ENCODE results near the gene GNA12. TPM values are rescaled to one million over a fixed set of nuclear protein-coding genes. Genes with fewer than 3 reads are reported as not detected.

Gene GNA12
- polyA plus RNA-seq, 1 donor (not counting 4 experiments of a cell fraction or from before 2014, with no cell fraction given), result 35.5 TPM

DNA sequence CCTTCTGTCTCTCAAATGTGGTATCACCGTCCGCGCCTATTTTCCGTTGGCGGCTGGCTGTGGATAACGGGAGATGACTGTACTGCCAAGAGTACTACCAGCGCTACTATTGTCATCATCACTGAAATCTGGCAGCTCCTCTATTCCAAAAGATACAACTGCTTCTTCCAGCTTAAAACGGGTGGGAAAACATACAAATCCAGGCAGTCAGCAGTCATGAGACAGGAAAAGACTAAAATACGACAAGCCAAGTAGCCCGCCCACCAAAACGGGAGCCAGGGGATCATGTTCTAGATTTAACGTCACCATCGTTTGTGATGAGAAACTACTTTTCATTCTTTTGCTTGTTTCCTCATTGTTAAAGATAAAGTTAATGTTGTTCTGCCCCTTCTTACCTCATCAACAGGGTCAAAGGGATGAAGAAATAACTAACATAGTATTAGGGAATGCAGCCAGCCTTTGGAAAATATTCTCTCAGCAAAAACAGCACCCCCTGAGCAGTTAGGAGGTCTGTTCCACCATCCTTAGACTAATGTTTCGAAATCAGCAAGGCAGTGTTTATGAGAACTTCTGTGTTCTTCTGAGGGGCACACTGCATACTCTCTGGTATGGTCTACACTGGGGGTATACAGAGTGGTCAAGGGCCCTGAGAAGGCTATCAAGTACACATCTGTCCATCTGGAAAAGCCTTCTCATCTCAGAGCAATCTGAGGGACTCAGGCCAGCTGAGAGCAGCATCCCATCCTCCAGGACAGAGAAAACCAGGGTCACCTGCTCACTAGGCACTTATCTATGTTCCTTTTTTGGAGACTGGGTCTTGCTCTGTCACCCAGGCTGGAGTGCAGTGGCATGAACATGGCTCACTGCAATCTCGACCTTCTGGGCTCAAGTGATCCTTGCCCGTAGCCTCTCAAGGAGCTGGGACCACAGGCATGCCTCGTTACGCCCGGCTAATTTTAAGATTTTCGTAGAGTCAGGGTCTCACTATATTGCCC is 47.5 kb downstream of the GNA12 start:
- H3K4me1 ChIP-seq (ENCODE audit: control insufficient read depth, extremely low read depth, insufficient read depth, low read length), result peaks cover 5% of the 10 kb centered on the region
- dilution Hi-C loops (cut with MboI; ENCODE audit: extremely low pct_ligation_motif_present, low sequenced_read_pairs), result no loop called here
- peaks cover 8% of the 10 kb centered on the region for H4K20me1 ChIP-seq (ENCODE audit: control insufficient read depth, extremely low read depth, insufficient read depth, low read length)
- no peak overlapping the region for H3K4me3 ChIP-seq (ENCODE audit: control insufficient read depth in 2 of 3, extremely low read depth in 1 of 3, insufficient read depth in 2 of 3, low read depth in 1 of 3, low read length in 3 of 3)
- no peaks in the 10 kb centered on the region for H3K9me3 ChIP-seq (ENCODE audit: control insufficient read depth, low read depth, low read length)
- DNase-seq (ENCODE audit: low read depth, low spot score) (no peak), FAIRE-seq (no peak)
- TF ChIP-seq, protein P1, sequence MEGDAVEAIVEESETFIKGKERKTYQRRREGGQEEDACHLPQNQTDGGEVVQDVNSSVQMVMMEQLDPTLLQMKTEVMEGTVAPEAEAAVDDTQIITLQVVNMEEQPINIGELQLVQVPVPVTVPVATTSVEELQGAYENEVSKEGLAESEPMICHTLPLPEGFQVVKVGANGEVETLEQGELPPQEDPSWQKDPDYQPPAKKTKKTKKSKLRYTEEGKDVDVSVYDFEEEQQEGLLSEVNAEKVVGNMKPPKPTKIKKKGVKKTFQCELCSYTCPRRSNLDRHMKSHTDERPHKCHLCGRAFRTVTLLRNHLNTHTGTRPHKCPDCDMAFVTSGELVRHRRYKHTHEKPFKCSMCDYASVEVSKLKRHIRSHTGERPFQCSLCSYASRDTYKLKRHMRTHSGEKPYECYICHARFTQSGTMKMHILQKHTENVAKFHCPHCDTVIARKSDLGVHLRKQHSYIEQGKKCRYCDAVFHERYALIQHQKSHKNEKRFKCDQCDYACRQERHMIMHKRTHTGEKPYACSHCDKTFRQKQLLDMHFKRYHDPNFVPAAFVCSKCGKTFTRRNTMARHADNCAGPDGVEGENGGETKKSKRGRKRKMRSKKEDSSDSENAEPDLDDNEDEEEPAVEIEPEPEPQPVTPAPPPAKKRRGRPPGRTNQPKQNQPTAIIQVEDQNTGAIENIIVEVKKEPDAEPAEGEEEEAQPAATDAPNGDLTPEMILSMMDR (optimal IDR thresholded peaks at IDR 0.05 in 1 of 3, IDR thresholded peaks at IDR 0.05 in 1 of 3, conservative IDR thresholded peaks at IDR 0.05 in 1 of 3; ENCODE audit: extremely low read depth in 1 of 3, insufficient read depth in 2 of 3, low read length in 3 of 3), result no peak
- TF ChIP-seq EZH2 (IDR thresholded peaks at IDR 0.05; ENCODE audit: low read length), result no peak
- no peaks in the 10 kb centered on the region for H3K9me1 ChIP-seq (ENCODE audit: control insufficient read depth, extremely low read depth, insufficient read depth, low read length)
- H3K27me3 ChIP-seq (ENCODE audit: control insufficient read depth, extremely low read depth, insufficient read depth, low read length), result no peaks in the 10 kb centered on the region
- H3K9ac ChIP-seq (ENCODE audit: control insufficient read depth, extremely low read depth, insufficient read depth, low read length), result no peak overlapping the region
- H3K27ac ChIP-seq (ENCODE audit: control insufficient read depth, insufficient read depth, low read length), result no peak overlapping the region
- no peak overlapping the region for H2AFZ ChIP-seq (ENCODE audit: control insufficient read depth, low read length)
- peaks cover 8 to 15% of the 10 kb centered on the region in 2 experiments for H3K36me3 ChIP-seq (ENCODE audit: control insufficient read depth in 2 of 2, extremely low read depth in 1 of 2, insufficient read depth in 2 of 2, low read length in 2 of 2)
- H3K4me2 ChIP-seq (ENCODE audit: control insufficient read depth, extremely low read depth, insufficient read depth, low read depth, low read length), result no peak overlapping the region
- peaks cover 53% of the 10 kb centered on the region for H3K79me2 ChIP-seq (ENCODE audit: control insufficient read depth, insufficient read depth, low read length)

DNA sequence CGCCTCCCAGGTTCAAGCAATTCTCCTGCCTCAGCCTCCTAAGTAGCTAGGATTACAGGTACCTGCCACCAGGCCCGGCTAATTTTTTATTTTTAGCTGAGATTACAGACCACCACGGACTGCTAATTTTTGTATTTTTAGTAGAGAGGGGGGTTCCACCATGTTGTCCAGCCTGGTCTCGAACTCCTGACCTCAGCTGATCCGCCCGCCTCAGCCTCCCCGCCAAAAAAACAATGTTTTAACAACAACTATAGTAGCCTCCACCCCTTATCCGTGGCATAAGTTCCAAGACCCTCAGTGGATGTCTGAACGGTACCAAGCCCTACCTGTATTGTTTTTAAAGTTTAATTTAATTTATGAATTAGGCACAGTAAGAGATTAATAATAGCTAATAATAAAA is 48.2 kb downstream of the GNA12 start:
- dilution Hi-C loops (cut with MboI; ENCODE audit: extremely low pct_ligation_motif_present, low sequenced_read_pairs), result no loop called here
- no peak for TF ChIP-seq EZH2 (IDR thresholded peaks at IDR 0.05; ENCODE audit: low read length)
- TF ChIP-seq, protein P1 (optimal IDR thresholded peaks at IDR 0.05 in 1 of 3, IDR thresholded peaks at IDR 0.05 in 1 of 3, conservative IDR thresholded peaks at IDR 0.05 in 1 of 3; ENCODE audit: extremely low read depth in 1 of 3, insufficient read depth in 2 of 3, low read length in 3 of 3), result no peak
- Histone ChIP-seq H3K27me3 (ENCODE audit: control insufficient read depth, extremely low read depth, insufficient read depth, low read length) (no peaks in the 10 kb centered on the region), H3K36me3 (ENCODE audit: control insufficient read depth in 2 of 2, extremely low read depth in 1 of 2, insufficient read depth in 2 of 2, low read length in 2 of 2) (peaks cover 8 to 15% of the 10 kb centered on the region in 2 experiments), H3K4me1 (ENCODE audit: control insufficient read depth, extremely low read depth, insufficient read depth, low read length) (no peaks in the 10 kb centered on the region), H3K9me1 (ENCODE audit: control insufficient read depth, extremely low read depth, insufficient read depth, low read length) (no peaks in the 10 kb centered on the region), H4K20me1 (ENCODE audit: control insufficient read depth, extremely low read depth, insufficient read depth, low read length) (peaks cover 2% of the 10 kb centered on the region), H3K27ac (ENCODE audit: control insufficient read depth, insufficient read depth, low read length) (no peak overlapping the region), H3K9me3 (ENCODE audit: control insufficient read depth, low read depth, low read length) (no peaks in the 10 kb centered on the region), H2AFZ (ENCODE audit: control insufficient read depth, low read length) (no peak overlapping the region), H3K4me3 (ENCODE audit: control insufficient read depth in 2 of 3, extremely low read depth in 1 of 3, insufficient read depth in 2 of 3, low read depth in 1 of 3, low read length in 3 of 3) (no peak overlapping the region), H3K9ac (ENCODE audit: control insufficient read depth, extremely low read depth, insufficient read depth, low read length) (no peak overlapping the region), H3K79me2 (ENCODE audit: control insufficient read depth, insufficient read depth, low read length) (peaks cover 45% of the 10 kb centered on the region), H3K4me2 (ENCODE audit: control insufficient read depth, extremely low read depth, insufficient read depth, low read depth, low read length) (no peak overlapping the region)
- FAIRE-seq, result no peak
- no peak for DNase-seq (ENCODE audit: low read depth, low spot score)

All from keratinocyte (primary cell).